K562 (cell line): Measurements from ENCODE around the gene CMPK1. TPM values are rescaled to one million over a fixed set of nuclear protein-coding genes. Genes with fewer than 3 reads are reported as not detected.
A peak's percentile ranks its signal among the peaks of the same experiment; 100 is the strongest.

ENCODE experiments used
- ATAC-seq: fragments of 200-7000 bp; cut with Tn5 transposase; 3 replicates; pipeline ENCODE4 v1.9.1; 2020; ENCODE audit warnings: moderate library complexity
- BruUV-seq: library from RNA; stranded (reverse); fragments of 400-500 nt; replicated peaks from 2 replicates; lab custom pipeline; 2021; lab: Mats Ljungman, UMichigan
- CTCF ChIA-PET: fragments of 300-600 bp; formaldehyde crosslinking; extraction: SDS; loops from one replicate; lab custom pipeline; 2021; ENCODE audit warnings: low intra/inter-chr PET ratio; lab: Yijun Ruan, JAX
- POLR2A ChIA-PET: fragments of 300-600, 350-650 bp; sonication (Branson Sonifier 250); formaldehyde crosslinking; extraction: SDS; loops from one replicate; lab custom pipeline; 2021; ENCODE audit warnings: antibody characterized with exemption, inconsistent platforms; lab: Yijun Ruan, JAX
- DNase-seq, 4 experiments: peaks; one replicate each; pipeline versions ENCODE4 v3.0.0 to v3.0.0-alpha.2; 2011 to 2018; ENCODE audit warnings: low spot score in 3 of 4, mixed read lengths in 3 of 4; ENCODE audit errors: extremely low read depth in 1 of 4
- FAIRE-seq: peaks from 2 replicates; lab custom pipeline; 2011; peaks lifted over from hg19 to GRCh38; lab: Jason Lieb, UNC
- H2AFZ ChIP-seq: 2 replicates; pipeline ENCODE4 v1.6.0; 2011; ENCODE audit warnings: low read depth, low read length, control low read depth, inconsistent platforms
- H3K27ac ChIP-seq: fragments of 200-600 bp; 3 replicates; pipeline ENCODE4 v1.8.0; 2011; ENCODE audit warnings: low read depth, mild to moderate bottlenecking, control low read depth, inconsistent platforms, low read length, moderate library complexity, mixed read lengths; ENCODE audit errors: extremely low read depth
- H3K27me3 ChIP-seq, 2 experiments: fragments of 300-600 bp in 1 of 2; 2 replicates in 1 of 2; 3 replicates in 1 of 2; pipeline versions ENCODE4 v1.6.0 to v1.8.0; 2011; ENCODE audit warnings: inconsistent platforms in 2 of 2, low read length in 2 of 2, mild to moderate bottlenecking in 1 of 2, mixed read lengths in 1 of 2, moderate library complexity in 1 of 2; ENCODE audit not compliant: control insufficient read depth in 2 of 2, insufficient read depth in 2 of 2
- H3K36me3 ChIP-seq: fragments of 300-600 bp; 3 replicates; pipeline ENCODE4 v1.8.0; 2011; ENCODE audit warnings: mild to moderate bottlenecking, low read length, inconsistent platforms; ENCODE audit not compliant: control insufficient read depth, insufficient read depth
- H3K4me1 ChIP-seq, 2 experiments: fragments of 200-600 bp in 1 of 2; replicated peaks in 1 of 2; 2 replicates in 1 of 2; 3 replicates in 1 of 2; pipeline versions ENCODE4 v1.5.1 to v1.8.0; 2011; ENCODE audit warnings: inconsistent platforms in 2 of 2, low read length in 2 of 2, mild to moderate bottlenecking in 1 of 2, mixed read lengths in 1 of 2, moderate library complexity in 1 of 2; ENCODE audit not compliant: control insufficient read depth in 2 of 2, insufficient read depth in 2 of 2
- H3K4me2 ChIP-seq: 2 replicates; pipeline ENCODE4 v1.6.1; 2011; ENCODE audit warnings: low read length, control low read depth, inconsistent platforms, mixed read lengths; ENCODE audit not compliant: insufficient read depth
- H3K4me3 ChIP-seq: fragments of 200-600 bp; sonication (generic), shearing (Covaris generic); 2 replicates; pipeline ENCODE4 v1.5.1; 2016; ENCODE audit warnings: control low read depth, inconsistent platforms
- H3K79me2 ChIP-seq: fragments of 200-600 bp; 3 replicates; pipeline ENCODE4 v1.8.0; 2011; ENCODE audit warnings: low read length, inconsistent platforms; ENCODE audit not compliant: control insufficient read depth, insufficient read depth
- H3K9ac ChIP-seq, 2 experiments: 2 replicates each; pipeline versions ENCODE4 v1.6.0 to v1.6.1; 2011; ENCODE audit warnings: low read depth in 2 of 2, low read length in 2 of 2, control low read depth in 1 of 2, inconsistent platforms in 1 of 2, mild to moderate bottlenecking in 1 of 2, mixed read lengths in 1 of 2; ENCODE audit not compliant: insufficient read depth in 1 of 2
- H3K9me1 ChIP-seq: one replicate; pipeline ENCODE4 v1.6.0; 2011; ENCODE audit warnings: inconsistent platforms, mild to moderate bottlenecking, low read length, moderate library complexity; ENCODE audit not compliant: control insufficient read depth, insufficient read depth
- H3K9me3 ChIP-seq: replicated peaks from 2 replicates; pipeline ENCODE4 v1.5.1; 2011; ENCODE audit warnings: low read depth, low read length, inconsistent platforms; ENCODE audit not compliant: control insufficient read depth, insufficient read depth
- H4K20me1 ChIP-seq: replicated peaks from 2 replicates; pipeline ENCODE4 v1.6.1; 2011; ENCODE audit warnings: low read length, inconsistent platforms, mixed read lengths; ENCODE audit not compliant: control insufficient read depth, insufficient read depth
- ARID2 ChIP-seq: fragments of 450-650 bp; IDR thresholded peaks from 2 replicates; pipeline ENCODE4 v1.6.1; 2017; ENCODE audit warnings: antibody characterized with exemption, mild to moderate bottlenecking
- FOXK2 ChIP-seq, 2 experiments: fragments of 450-650 bp; IDR thresholded peaks in 1 of 2; conservative IDR thresholded peaks in 1 of 2; 2 replicates each; pipeline ENCODE4 v1.6.1; 2016; ENCODE audit warnings: low read depth in 2 of 2, mild to moderate bottlenecking in 1 of 2
- IRF9 ChIP-seq: fragments of 450-650 bp; IDR thresholded peaks from 2 replicates; pipeline ENCODE4 v1.6.1; 2016; ENCODE audit warnings: missing biosample characterization, missing genetic modification characterization
- NBN ChIP-seq: fragments of 450-650 bp; IDR thresholded peaks from 2 replicates; pipeline ENCODE4 v1.6.1; 2016; ENCODE audit warnings: low read depth, mild to moderate bottlenecking
- PHF21A ChIP-seq: fragments of 450-650 bp; IDR thresholded peaks from 2 replicates; pipeline ENCODE4 v1.6.1; 2017; ENCODE audit warnings: low read depth, borderline replicate concordance
- POLR2A ChIP-seq: fragments of 450-650 bp; conservative IDR thresholded peaks from 2 replicates; pipeline ENCODE4 v1.6.1; 2016
- POLR2B ChIP-seq: fragments of 450-650 bp; IDR thresholded peaks from 2 replicates; pipeline ENCODE4 v1.6.1; 2018; ENCODE audit warnings: low read depth; ENCODE audit not compliant: partially characterized antibody
- RBM25 ChIP-seq: fragments of 200-400 bp; formaldehyde crosslinking; IDR thresholded peaks from 2 replicates; pipeline ENCODE4 v1.6.1; 2018; ENCODE audit warnings: low read length, low read depth, moderate library complexity; ENCODE audit not compliant: severe bottlenecking
- ZNF146 ChIP-seq: IDR thresholded peaks from one replicate; pipeline ENCODE4 v1.6.1; 2018; ENCODE audit warnings: missing compliant biosample characterization; ENCODE audit not compliant: unreplicated experiment
- ZNF263 ChIP-seq: sonication (generic); formaldehyde crosslinking; IDR thresholded peaks from 2 replicates; pipeline ENCODE4 v1.8.0; 2022; ENCODE audit warnings: mild to moderate bottlenecking, missing genetic modification reagents, borderline replicate concordance
- ZNF431 ChIP-seq: sonication (generic); formaldehyde crosslinking; IDR thresholded peaks from 2 replicates; pipeline ENCODE4 v1.8.0; 2022; ENCODE audit warnings: mild to moderate bottlenecking, missing genetic modification reagents
- WGBS: fragments of 100-300 bp; shearing (Covaris generic); methylation state at CpG from one replicate; pipeline ENCODE4 v1.1.6; 2016; ENCODE audit warnings: low coverage, mixed read lengths; ENCODE audit not compliant: insufficient coverage; ENCODE audit errors: missing lambda C conversion rate; 5-methylcytosine and 5-hydroxymethylcytosine counted together
- in situ Hi-C: fragments of 300-500 bp; cut with MboI; formaldehyde crosslinking; loops from 4 replicates; pipeline ENCODE4 v1.15.0; 2018; ENCODE audit warnings: inconsistent platforms, mixed read lengths
- intact Hi-C: fragments of 100-400 bp; cut with micrococcal nuclease; formaldehyde crosslinking; loops from 2 replicates; pipeline ENCODE4 v1.14.2; 2022
- polyA plus RNA-seq, 8 experiments: library from polyadenylated mRNA; depleted of rRNA in 4 of 8; stranded (reverse) in 5 of 8; unstranded in 3 of 8; fragments of >200 nt; fragmentation: Nextera tagmentation in 2 of 8; fragmentation: Illumina TruSeq in 1 of 8; extraction: Ambion mirVana in 2 of 8; extraction: Trizol in 1 of 8; gene quantifications; 2 replicates each; pipeline versions ENCODE4 v1.2.1 to v1.2.3, GENCODE V29; 2011 to 2014; ENCODE audit warnings: inconsistent platforms in 1 of 8, missing spikeins in 1 of 8
- total RNA-seq, 7 experiments: library from RNA; depleted of rRNA in 6 of 7; stranded (reverse); fragments of >200 nt in 6 of 7; fragmentation: Illumina TruSeq in 2 of 7; extraction: Trizol in 2 of 7; gene quantifications; 2 replicates each; pipeline versions ENCODE4 v1.2.1 to v1.2.3, GENCODE V29; 2011 to 2021; ENCODE audit warnings: low replicate concordance in 1 of 7
- TF ChIP-seq, protein P1 (sequence below): sonication (generic); formaldehyde crosslinking; IDR thresholded peaks from 2 replicates; pipeline ENCODE4 v1.8.1; 2023; ENCODE audit warnings: mild to moderate bottlenecking, missing genetic modification reagents, moderate library complexity

CMPK1 gene
- total and polyA plus RNA-seq, 9 of the 15 experiments (the other 6 are each of a cell fraction or from before 2014, with no cell fraction given), result 54.5 to 197 (median 116) TPM

GRCh38 chr1:47386268-47386667, 52.7 kb downstream of the CMPK1 start:
- CTCF ChIA-PET, result no interaction called here
- no peak for ATAC-seq
- in situ Hi-C loops, result no loop called here

GRCh38 chr1:47388030-47388890, 54.7 kb downstream of the CMPK1 start:
- no peaks in the 10 kb centered on the region; a peak in 2 of 5 replicates for H3K4me1 ChIP-seq
- H4K20me1 ChIP-seq, result peaks cover 6% of the 10 kb centered on the region
- DNase-seq (no peak), FAIRE-seq (no peak), ATAC-seq (peak; percentile 14)
- H3K27me3 ChIP-seq, result peaks cover 3 to 5% of the 10 kb centered on the region in 2 experiments; a peak in 2 of 5 replicates
- H3K4me3 ChIP-seq, result no peak overlapping the region
- BruUV-seq, result no TSS peak
- H3K36me3 ChIP-seq, result peaks cover 5% of the 10 kb centered on the region; the same call in 1 of the 3 replicates
- in situ Hi-C loops (no loop called here), intact Hi-C loops (loop anchor here (1.0 to 5.0 kb wide), 5 partner anchors 36 to 338 kb away; no protein-coding TSS in a partner anchor)
- no peak overlapping the region for H3K9ac ChIP-seq
- no peak overlapping the region for H3K4me2 ChIP-seq
- 20% methylated on average over 10 of the region's 10 CpGs for WGBS
- no peaks in the 10 kb centered on the region for H3K9me1 ChIP-seq
- POLR2A ChIA-PET, result interaction anchor here (0.6 to 1.8 kb wide), 10 partner anchors 9 to 374 kb away, joined by 3 to 6 read pairs (median 3); partner anchors contain the start of genes PDZK1IP1 and STIL
- no peaks in the 10 kb centered on the region for H3K79me2 ChIP-seq
- H2AFZ ChIP-seq, result no peak overlapping the region
- TF ChIP-seq IRF9 (tag) (no peak), ZNF263 (CRISPR knock-in tag) (0 out of 2 replicates have a peak, but pooled peaks have one; percentile 17), FOXK2 (conservative IDR thresholded peaks at IDR 0.05 in 1 of 2, IDR thresholded peaks at IDR 0.05 in 1 of 2; ENCODE audit: low read depth in 2 of 2) (0 out of 4 replicates have a peak, but pooled peaks of 1 of the 2 experiments have one; percentile 18), POLR2B (peak; percentile 30), PHF21A (no peak), ZNF431 (CRISPR knock-in tag) (no peak), POLR2A (peak; percentile 39; the same call in 1 of the 2 replicates)
- TF ChIP-seq, protein P1, sequence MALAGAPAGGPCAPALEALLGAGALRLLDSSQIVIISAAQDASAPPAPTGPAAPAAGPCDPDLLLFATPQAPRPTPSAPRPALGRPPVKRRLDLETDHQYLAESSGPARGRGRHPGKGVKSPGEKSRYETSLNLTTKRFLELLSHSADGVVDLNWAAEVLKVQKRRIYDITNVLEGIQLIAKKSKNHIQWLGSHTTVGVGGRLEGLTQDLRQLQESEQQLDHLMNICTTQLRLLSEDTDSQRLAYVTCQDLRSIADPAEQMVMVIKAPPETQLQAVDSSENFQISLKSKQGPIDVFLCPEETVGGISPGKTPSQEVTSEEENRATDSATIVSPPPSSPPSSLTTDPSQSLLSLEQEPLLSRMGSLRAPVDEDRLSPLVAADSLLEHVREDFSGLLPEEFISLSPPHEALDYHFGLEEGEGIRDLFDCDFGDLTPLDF (CRISPR knock-in tag), result peak; percentile 51; the same call in 1 of the 2 replicates
- no peak overlapping the region for H3K27ac ChIP-seq
- no peaks in the 10 kb centered on the region for H3K9me3 ChIP-seq
- CTCF ChIA-PET, result interaction anchor here (0.5 to 1.8 kb wide), 5 partner anchors 36 to 338 kb away, joined by 3 to 7 read pairs (median 6); no protein-coding TSS in a partner anchor

More at GRCh38 chr1:47386268-47386667, 52.7 kb downstream of the CMPK1 start:
- H3K9ac ChIP-seq, result no peak overlapping the region
- 86% methylated on average over 5 of the region's 5 CpGs for WGBS
- DNase-seq, result no peak
- no peaks in the 10 kb centered on the region for H3K27me3 ChIP-seq
- H4K20me1 ChIP-seq, result peaks cover 6% of the 10 kb centered on the region
- no peak overlapping the region for H3K4me2 ChIP-seq
- TF ChIP-seq RBM25, result peak; percentile 17
- peak; percentile 77 for TF ChIP-seq ZNF146 (CRISPR knock-in tag)
- no peak for TF ChIP-seq ARID2
- no peak for TF ChIP-seq NBN
- no peak overlapping the region for H2AFZ ChIP-seq
- H3K4me3 ChIP-seq, result no peak overlapping the region
- no peaks in the 10 kb centered on the region for H3K9me1 ChIP-seq
- peaks cover 18% of the 10 kb centered on the region; the same call in 2 of the 3 replicates for H3K36me3 ChIP-seq
- BruUV-seq, result no TSS peak
- H3K9me3 ChIP-seq, result no peaks in the 10 kb centered on the region
- no peak overlapping the region for H3K27ac ChIP-seq
- intact Hi-C loops, result loop anchor here (5.0 kb wide), 1 partner anchor 209 kb away; no protein-coding TSS in a partner anchor
- POLR2A ChIA-PET, result interaction anchor here (1.3 kb wide), 1 partner anchor 12 kb away, joined by 3 read pairs; no protein-coding TSS in a partner anchor
- no peaks in the 10 kb centered on the region for H3K79me2 ChIP-seq
- no peak for FAIRE-seq
- peaks cover 0 to 14% of the 10 kb centered on the region in 2 experiments; a peak in 3 of 5 replicates for H3K4me1 ChIP-seq
